Measurements from ENCODE around the gene SV2B.

DNA sequence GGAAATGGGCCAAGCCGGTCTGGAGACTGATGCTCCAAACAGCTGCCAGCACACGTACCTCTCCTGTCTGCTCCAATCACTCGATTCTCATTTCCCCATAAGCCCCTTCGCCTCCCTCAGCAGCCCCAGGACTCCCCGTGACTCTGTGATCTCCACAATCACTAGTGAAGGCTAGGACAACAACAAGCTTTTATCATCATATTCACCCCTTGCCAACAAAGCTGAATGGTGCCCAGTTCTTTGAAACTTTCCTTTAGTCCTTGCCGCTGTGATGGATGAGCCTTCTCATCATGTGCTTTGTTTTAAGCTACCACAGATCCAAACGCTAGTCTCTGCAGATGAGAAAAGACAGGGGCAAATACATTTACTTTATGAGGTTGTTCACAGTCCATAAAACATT is 242.0 kb downstream of the SV2B start:
- TF ChIP-seq CTCF (conservative IDR thresholded peaks at IDR 0.05): no peak
- TF ChIP-seq ZFX (IDR thresholded peaks at IDR 0.05): no peak

Measured in C4-2B (cell line).